Measurements from ENCODE around the gene UBE2J2. TPM values are rescaled to one million over a fixed set of nuclear protein-coding genes. Genes with fewer than 3 reads are reported as not detected.

Gene UBE2J2
- total RNA-seq, 1 experiment from 2014 or later, result 182 TPM

DNA sequence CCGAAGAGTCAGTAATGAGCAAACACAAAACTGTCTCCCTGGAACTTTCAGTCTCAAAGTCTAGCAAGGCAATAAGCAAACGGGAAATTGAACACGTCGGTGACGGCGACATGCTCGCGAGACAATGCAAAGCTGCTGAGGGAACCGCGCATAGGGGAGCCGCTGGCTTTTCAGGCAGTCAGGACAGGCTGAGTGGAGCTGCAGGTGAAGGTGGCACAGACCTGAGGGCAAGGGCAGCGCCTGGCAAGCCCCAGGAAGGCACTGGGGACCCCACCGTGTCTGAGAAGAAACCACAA is 45.9 kb upstream of the UBE2J2 start:
- Histone ChIP-seq H3K27me3 (ENCODE audit: low read length) (no peaks in the 10 kb centered on the region), H3F3A (ENCODE audit: low read length, unreplicated experiment) (peaks cover 9% of the 10 kb centered on the region), H3K79me2 (ENCODE audit: low read length) (peaks cover 81% of the 10 kb centered on the region), H3K27ac (ENCODE audit: low read length) (no peak overlapping the region), H4K20me1 (ENCODE audit: low read length) (peaks cover 29% of the 10 kb centered on the region), H3K36me3 (ENCODE audit: low read depth, low read length) (peaks cover 32% of the 10 kb centered on the region), H3K4me3 (ENCODE audit: low read length) (no peak overlapping the region), H3K4me1 (ENCODE audit: insufficient read depth, low read length) (peaks cover 40% of the 10 kb centered on the region), H2AFZ (ENCODE audit: low read length) (no peak overlapping the region), H3K9me2 (replicated peaks; ENCODE audit: low read length) (no peaks in the 10 kb centered on the region), H3K4me2 (ENCODE audit: low read length) (no peak overlapping the region), H3K9me3 (ENCODE audit: low read length) (no peaks in the 10 kb centered on the region), H3K9ac (ENCODE audit: low read length) (no peak overlapping the region)
- intact Hi-C loops (cut with micrococcal nuclease), result no loop called here
- ChIA-PET CTCF (no interaction called here), POLR2A (ENCODE audit: unreplicated experiment) (no interaction called here)
- BruUV-seq (replicated peaks), result no TSS peak
- no peak for TF ChIP-seq EZH2phosphoT487 (IDR thresholded peaks at IDR 0.05; ENCODE audit: borderline replicate concordance, low read length)
- no peak for TF ChIP-seq CTCF (conservative IDR thresholded peaks at IDR 0.05; ENCODE audit: low read depth, low read length)
- TF ChIP-seq EZH2 (IDR thresholded peaks at IDR 0.05; ENCODE audit: low read length, unreplicated experiment), result no peak
- no peak for DNase-seq
- ATAC-seq, result no peak

GRCh38 chr1:1318777-1319645 is 45.4 kb upstream of the UBE2J2 start:
- H3K9me2 ChIP-seq (replicated peaks; ENCODE audit: low read length), result no peaks in the 10 kb centered on the region
- no peaks in the 10 kb centered on the region for H3K27me3 ChIP-seq (ENCODE audit: low read length)
- peak overlapping the region; percentile 60 for H3K27ac ChIP-seq (ENCODE audit: low read length)
- H3F3A ChIP-seq (ENCODE audit: low read length, unreplicated experiment), result peaks cover 9% of the 10 kb centered on the region
- no peak overlapping the region for H3K4me3 ChIP-seq (ENCODE audit: low read length)
- no peak overlapping the region for H2AFZ ChIP-seq (ENCODE audit: low read length)
- no peak for ATAC-seq
- peaks cover 29% of the 10 kb centered on the region for H4K20me1 ChIP-seq (ENCODE audit: low read length)
- peaks cover 33% of the 10 kb centered on the region for H3K36me3 ChIP-seq (ENCODE audit: low read depth, low read length)
- ChIA-PET CTCF (interaction anchor here (0.6 kb wide), 1 partner anchor 19 kb away, joined by 3 read pairs; no protein-coding TSS in a partner anchor), POLR2A (ENCODE audit: unreplicated experiment) (interaction anchor here (0.6 kb wide), 1 partner anchor 9 kb away, joined by 3 read pairs; no protein-coding TSS in a partner anchor)
- peaks cover 40% of the 10 kb centered on the region for H3K4me1 ChIP-seq (ENCODE audit: insufficient read depth, low read length)
- H3K9me3 ChIP-seq (ENCODE audit: low read length), result no peaks in the 10 kb centered on the region
- peaks cover 82% of the 10 kb centered on the region for H3K79me2 ChIP-seq (ENCODE audit: low read length)
- TF ChIP-seq EZH2 (IDR thresholded peaks at IDR 0.05; ENCODE audit: low read length, unreplicated experiment), result no peak
- no peak for TF ChIP-seq CTCF (conservative IDR thresholded peaks at IDR 0.05; ENCODE audit: low read depth, low read length)
- no peak for TF ChIP-seq EZH2phosphoT487 (IDR thresholded peaks at IDR 0.05; ENCODE audit: borderline replicate concordance, low read length)
- no peak for DNase-seq
- BruUV-seq (replicated peaks), result no TSS peak
- no peak overlapping the region for H3K9ac ChIP-seq (ENCODE audit: low read length)
- no peak overlapping the region for H3K4me2 ChIP-seq (ENCODE audit: low read length)
- intact Hi-C loops (cut with micrococcal nuclease), result loop anchor here (1.0 kb wide), 1 partner anchor 25 kb away; no protein-coding TSS in a partner anchor

Measured in PC-3 (cell line).